ENCODE results near the gene AOPEP.

AOPEP gene

DNA sequence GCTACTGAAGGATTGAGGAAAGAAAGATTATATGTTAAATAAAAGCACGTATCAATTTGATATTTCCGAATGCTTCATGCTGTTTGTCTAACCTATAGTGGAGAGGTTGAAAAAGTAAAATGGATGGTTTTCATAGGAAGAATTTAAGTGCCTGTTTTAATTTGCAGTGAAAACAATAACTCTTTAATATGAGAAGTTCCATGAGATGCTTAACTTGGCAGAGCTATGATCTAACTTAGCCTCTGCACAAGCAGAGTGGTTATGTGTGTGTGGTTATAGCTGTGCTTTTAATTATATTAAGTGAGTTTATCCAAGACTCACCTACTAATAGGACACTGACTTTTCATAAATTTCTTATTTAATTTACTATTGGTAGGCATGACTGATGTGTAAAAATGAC lies 57.4 kb downstream of the AOPEP start:
- Histone ChIP-seq H3K4me3 (ENCODE audit: low read length) (no peak overlapping the region), H3K4me1 (ENCODE audit: low read length) (peaks cover 7% of the 10 kb centered on the region), H3K79me2 (ENCODE audit: low read length) (no peaks in the 10 kb centered on the region), H3K36me3 (replicated peaks; ENCODE audit: low read depth, low read length) (no peaks in the 10 kb centered on the region), H3K27me3 (ENCODE audit: low read depth, low read length) (no peaks in the 10 kb centered on the region), H3K9me3 (ENCODE audit: insufficient read depth, low read length) (no peaks in the 10 kb centered on the region), H4K20me1 (ENCODE audit: insufficient read depth, low read length) (no peaks in the 10 kb centered on the region), H3K9ac (ENCODE audit: low read length) (no peak overlapping the region), H3K4me2 (ENCODE audit: low read length) (no peak overlapping the region), H2AFZ (ENCODE audit: low read depth, low read length) (no peak overlapping the region), H3K27ac (ENCODE audit: low read length) (no peak overlapping the region)
- TF ChIP-seq, protein P1, sequence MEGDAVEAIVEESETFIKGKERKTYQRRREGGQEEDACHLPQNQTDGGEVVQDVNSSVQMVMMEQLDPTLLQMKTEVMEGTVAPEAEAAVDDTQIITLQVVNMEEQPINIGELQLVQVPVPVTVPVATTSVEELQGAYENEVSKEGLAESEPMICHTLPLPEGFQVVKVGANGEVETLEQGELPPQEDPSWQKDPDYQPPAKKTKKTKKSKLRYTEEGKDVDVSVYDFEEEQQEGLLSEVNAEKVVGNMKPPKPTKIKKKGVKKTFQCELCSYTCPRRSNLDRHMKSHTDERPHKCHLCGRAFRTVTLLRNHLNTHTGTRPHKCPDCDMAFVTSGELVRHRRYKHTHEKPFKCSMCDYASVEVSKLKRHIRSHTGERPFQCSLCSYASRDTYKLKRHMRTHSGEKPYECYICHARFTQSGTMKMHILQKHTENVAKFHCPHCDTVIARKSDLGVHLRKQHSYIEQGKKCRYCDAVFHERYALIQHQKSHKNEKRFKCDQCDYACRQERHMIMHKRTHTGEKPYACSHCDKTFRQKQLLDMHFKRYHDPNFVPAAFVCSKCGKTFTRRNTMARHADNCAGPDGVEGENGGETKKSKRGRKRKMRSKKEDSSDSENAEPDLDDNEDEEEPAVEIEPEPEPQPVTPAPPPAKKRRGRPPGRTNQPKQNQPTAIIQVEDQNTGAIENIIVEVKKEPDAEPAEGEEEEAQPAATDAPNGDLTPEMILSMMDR (IDR thresholded peaks at IDR 0.05; ENCODE audit: low read depth, low read length): no peak
- no peak for TF ChIP-seq EZH2phosphoT487 (IDR thresholded peaks at IDR 0.05; ENCODE audit: low read depth)

DNA sequence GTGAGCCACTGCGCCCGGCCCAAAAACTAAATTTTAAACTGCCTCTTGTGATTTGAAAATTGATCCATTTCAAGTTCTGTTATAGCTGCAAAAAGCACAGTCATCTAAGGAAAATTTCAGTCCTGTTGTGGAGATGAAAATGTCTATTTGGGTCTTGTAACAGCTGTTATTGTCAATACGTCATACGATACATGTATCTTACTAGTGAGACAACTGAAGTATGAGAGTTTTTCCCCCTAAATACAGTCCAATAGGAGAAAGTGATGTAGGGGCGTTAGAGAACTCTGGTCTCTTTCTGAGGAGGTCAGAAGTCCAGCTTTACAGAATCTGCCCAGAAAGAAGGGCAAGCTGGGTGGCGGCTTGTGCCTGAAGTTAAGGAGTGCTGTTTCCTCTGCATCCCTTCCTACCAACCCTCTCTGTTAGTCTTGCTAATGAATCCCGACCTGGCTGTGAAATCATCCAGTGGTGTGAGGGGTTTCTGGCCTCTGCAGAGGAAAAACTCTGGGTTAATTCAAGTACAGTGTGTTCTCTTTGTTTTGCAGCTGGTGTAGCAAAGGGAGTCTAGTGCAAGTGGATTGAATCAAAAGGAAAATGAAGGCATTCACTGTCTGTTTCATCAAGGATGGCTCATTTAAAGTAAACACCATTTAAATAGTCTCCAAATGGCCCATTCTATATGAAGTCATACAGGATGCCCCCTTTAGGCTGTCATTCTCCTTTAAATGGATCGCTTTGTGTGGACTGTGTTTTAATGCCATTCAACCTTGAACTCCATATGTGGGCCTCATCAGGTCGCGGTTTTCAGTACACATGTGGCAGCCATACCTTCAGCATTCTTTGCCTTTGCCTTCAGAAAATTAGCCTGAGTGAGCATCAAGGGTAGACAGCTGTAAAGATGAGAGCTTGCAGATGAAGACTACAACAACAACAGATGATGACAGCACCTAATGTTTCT lies 59.0 kb downstream of the AOPEP start:
- H3K27me3 ChIP-seq (ENCODE audit: low read depth, low read length): no peaks in the 10 kb centered on the region
- no peaks in the 10 kb centered on the region for H4K20me1 ChIP-seq (ENCODE audit: insufficient read depth, low read length)
- H3K36me3 ChIP-seq (replicated peaks; ENCODE audit: low read depth, low read length): no peaks in the 10 kb centered on the region
- H3K4me3 ChIP-seq (ENCODE audit: low read length): no peak overlapping the region
- no peak for TF ChIP-seq EZH2phosphoT487 (IDR thresholded peaks at IDR 0.05; ENCODE audit: low read depth)
- TF ChIP-seq, protein P1 (IDR thresholded peaks at IDR 0.05; ENCODE audit: low read depth, low read length): no peak
- H3K27ac ChIP-seq (ENCODE audit: low read length): no peak overlapping the region
- no peak overlapping the region for H3K9ac ChIP-seq (ENCODE audit: low read length)
- no peaks in the 10 kb centered on the region for H3K9me3 ChIP-seq (ENCODE audit: insufficient read depth, low read length)
- H3K4me1 ChIP-seq (ENCODE audit: low read length): peaks cover 3% of the 10 kb centered on the region
- H3K79me2 ChIP-seq (ENCODE audit: low read length): no peaks in the 10 kb centered on the region
- no peak overlapping the region for H2AFZ ChIP-seq (ENCODE audit: low read depth, low read length)
- no peak overlapping the region for H3K4me2 ChIP-seq (ENCODE audit: low read length)

DNA sequence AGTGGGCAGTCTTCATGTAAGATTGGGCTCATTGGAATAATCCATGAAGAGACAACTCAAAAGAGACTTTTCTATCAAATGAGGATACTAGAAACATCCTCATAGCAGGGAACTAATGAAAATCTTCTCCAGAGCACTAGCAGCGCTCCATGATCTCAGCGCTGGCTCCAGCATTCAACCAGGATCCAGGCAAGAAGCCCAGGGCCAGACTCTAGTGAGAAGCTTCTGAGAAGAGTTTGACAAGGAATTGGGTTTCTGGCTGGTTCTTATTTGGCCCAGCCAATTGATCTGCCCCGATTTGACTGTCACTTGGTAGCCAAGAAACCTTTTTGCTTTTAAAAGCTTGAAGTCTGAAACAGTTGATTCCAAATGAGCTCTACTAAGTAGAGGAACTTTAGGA lies 60.1 kb downstream of the AOPEP start:
- H2AFZ ChIP-seq (ENCODE audit: low read depth, low read length): no peak overlapping the region
- no peaks in the 10 kb centered on the region for H3K79me2 ChIP-seq (ENCODE audit: low read length)
- H3K9ac ChIP-seq (ENCODE audit: low read length): no peak overlapping the region
- H3K9me3 ChIP-seq (ENCODE audit: insufficient read depth, low read length): no peaks in the 10 kb centered on the region
- H3K27ac ChIP-seq (ENCODE audit: low read length): no peak overlapping the region
- no peaks in the 10 kb centered on the region for H3K4me1 ChIP-seq (ENCODE audit: low read length)
- TF ChIP-seq, protein P1 (IDR thresholded peaks at IDR 0.05; ENCODE audit: low read depth, low read length): no peak
- no peak for TF ChIP-seq EZH2phosphoT487 (IDR thresholded peaks at IDR 0.05; ENCODE audit: low read depth)
- H3K4me3 ChIP-seq (ENCODE audit: low read length): no peak overlapping the region
- no peaks in the 10 kb centered on the region for H4K20me1 ChIP-seq (ENCODE audit: insufficient read depth, low read length)
- H3K27me3 ChIP-seq (ENCODE audit: low read depth, low read length): no peaks in the 10 kb centered on the region
- no peaks in the 10 kb centered on the region for H3K36me3 ChIP-seq (replicated peaks; ENCODE audit: low read depth, low read length)
- no peak overlapping the region for H3K4me2 ChIP-seq (ENCODE audit: low read length)

DNA sequence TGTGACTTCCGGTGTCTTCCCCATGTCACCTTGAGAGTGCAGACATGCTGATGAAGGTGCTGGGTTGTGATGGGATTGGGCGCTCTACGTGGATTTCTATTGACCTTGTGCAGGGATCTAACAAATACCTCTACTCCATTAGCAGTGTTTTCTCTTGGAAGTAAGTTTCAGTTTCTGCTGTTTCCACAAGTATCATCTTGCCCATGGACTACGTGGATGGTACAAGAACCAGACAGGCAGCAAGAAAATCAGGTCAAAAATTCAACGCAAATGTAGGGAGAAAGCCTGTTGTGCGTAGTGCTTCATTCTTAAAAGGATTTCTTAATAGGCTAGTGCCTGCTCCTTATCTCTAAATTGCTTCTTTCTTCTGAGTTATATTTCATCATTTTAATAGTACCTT lies 60.8 kb downstream of the AOPEP start:
- H3K4me1 ChIP-seq (ENCODE audit: low read length): no peaks in the 10 kb centered on the region

More for the DNA sequence above, 60.8 kb downstream of the AOPEP start:
- no peaks in the 10 kb centered on the region for H4K20me1 ChIP-seq (ENCODE audit: insufficient read depth, low read length)
- H3K9ac ChIP-seq (ENCODE audit: low read length): no peak overlapping the region
- no peak for TF ChIP-seq EZH2phosphoT487 (IDR thresholded peaks at IDR 0.05; ENCODE audit: low read depth)
- TF ChIP-seq, protein P1 (IDR thresholded peaks at IDR 0.05; ENCODE audit: low read depth, low read length): no peak
- no peaks in the 10 kb centered on the region for H3K9me3 ChIP-seq (ENCODE audit: insufficient read depth, low read length)
- no peaks in the 10 kb centered on the region for H3K27me3 ChIP-seq (ENCODE audit: low read depth, low read length)
- H3K36me3 ChIP-seq (replicated peaks; ENCODE audit: low read depth, low read length): no peaks in the 10 kb centered on the region
- no peak overlapping the region for H2AFZ ChIP-seq (ENCODE audit: low read depth, low read length)
- no peak overlapping the region for H3K4me2 ChIP-seq (ENCODE audit: low read length)
- H3K4me3 ChIP-seq (ENCODE audit: low read length): no peak overlapping the region
- H3K27ac ChIP-seq (ENCODE audit: low read length): no peak overlapping the region
- no peaks in the 10 kb centered on the region for H3K79me2 ChIP-seq (ENCODE audit: low read length)

Measured in OCI-LY3 (cell line).